Pulmonary artery endothelial cell (primary cell): ENCODE results near the gene PHLPP2. TPM values are rescaled to one million over a fixed set of nuclear protein-coding genes. Genes with fewer than 3 reads are reported as not detected.
"Not testable (repeated sequence)": the region's sequence is repeated elsewhere in the genome, so short reads cannot be mapped to it uniquely, and the experiment has no call there.

Experiments
- DNase-seq: peaks from one replicate; pipeline ENCODE4 v3.0.0-alpha.2; 2011; ENCODE audit warnings: low read depth, low spot score
- total RNA-seq: library from RNA; depleted of rRNA; stranded (reverse); fragments of >200 nt; gene quantifications from 2 replicates; pipeline ENCODE4 v1.2.3, GENCODE V29; 2014

PHLPP2 gene
- total RNA-seq, 1 donor from 2014 or later: 5.9 TPM

GRCh38 chr16:71625113-71625850, 99.2 kb downstream of the PHLPP2 start:
- no peak for DNase-seq

GRCh38 chr16:71623597-71623996, 100.9 kb downstream of the PHLPP2 start:
- no peak for DNase-seq

DNA sequence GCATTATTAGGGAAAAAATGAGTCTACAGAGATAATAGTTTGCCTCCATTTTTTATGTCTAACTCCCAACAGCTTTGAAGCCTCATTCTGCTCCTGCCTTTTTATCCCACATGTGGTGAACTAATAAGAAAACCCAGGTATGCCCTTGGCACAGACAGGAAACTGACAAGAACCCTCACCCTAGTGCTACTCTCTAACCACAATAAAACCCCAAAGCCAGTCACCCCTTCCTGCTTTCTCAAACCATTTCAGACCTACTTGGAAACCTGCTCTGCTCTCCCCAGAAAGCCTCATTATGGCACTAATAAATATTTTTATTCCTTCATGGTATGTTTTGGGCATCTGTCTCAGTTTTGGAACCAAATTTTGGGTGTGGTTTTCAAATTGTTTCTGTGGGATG, 102.4 kb downstream of the PHLPP2 start:
- no peak for DNase-seq

DNA sequence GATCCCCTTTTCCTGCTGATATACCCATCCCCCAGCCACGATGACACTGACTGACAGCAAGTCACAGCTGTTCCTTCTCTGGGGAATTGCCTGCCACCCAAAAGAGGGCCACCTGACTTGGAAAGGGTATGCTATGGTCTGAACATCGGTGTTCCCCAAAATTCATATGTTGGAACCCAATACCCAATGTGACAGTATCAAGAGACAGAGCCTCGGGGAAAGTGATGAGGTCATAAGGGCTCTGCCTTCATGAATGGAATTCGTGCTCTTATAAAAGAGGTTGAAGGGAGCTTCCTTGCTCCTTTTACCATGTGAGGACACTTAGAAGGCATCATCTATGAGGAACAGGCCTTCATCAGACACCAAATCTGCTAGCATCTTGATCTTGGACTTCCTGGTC, 106.1 kb downstream of the PHLPP2 start:
- no peak for DNase-seq

DNA sequence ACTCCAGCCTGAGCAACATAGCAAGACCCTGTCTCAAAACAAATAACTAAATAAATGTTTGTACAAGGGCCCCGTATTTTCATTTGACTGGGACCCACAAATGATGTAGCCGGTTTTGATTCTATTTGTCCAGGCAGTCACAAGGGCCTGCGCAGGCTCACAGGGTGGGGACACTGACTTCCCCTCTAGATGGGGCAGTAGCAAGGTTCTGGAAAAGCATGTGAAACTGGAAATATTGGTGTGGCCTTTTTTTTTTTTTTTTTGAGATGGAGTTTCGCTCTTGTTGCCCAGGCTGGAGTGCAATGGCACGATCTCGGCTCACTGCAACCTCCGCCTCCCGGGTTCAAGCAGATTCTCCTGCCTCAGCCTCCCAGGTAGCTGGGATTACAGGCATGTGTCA, 109.5 kb downstream of the PHLPP2 start:
- DNase-seq: not testable (repeated sequence)

- no peak for DNase-seq
Measured at GRCh38 chr16:71610936-71611871, 113.3 kb downstream of the PHLPP2 start.

- no peak for DNase-seq
Measured at GRCh38 chr16:71610447-71610846, 114.1 kb downstream of the PHLPP2 start.

DNA sequence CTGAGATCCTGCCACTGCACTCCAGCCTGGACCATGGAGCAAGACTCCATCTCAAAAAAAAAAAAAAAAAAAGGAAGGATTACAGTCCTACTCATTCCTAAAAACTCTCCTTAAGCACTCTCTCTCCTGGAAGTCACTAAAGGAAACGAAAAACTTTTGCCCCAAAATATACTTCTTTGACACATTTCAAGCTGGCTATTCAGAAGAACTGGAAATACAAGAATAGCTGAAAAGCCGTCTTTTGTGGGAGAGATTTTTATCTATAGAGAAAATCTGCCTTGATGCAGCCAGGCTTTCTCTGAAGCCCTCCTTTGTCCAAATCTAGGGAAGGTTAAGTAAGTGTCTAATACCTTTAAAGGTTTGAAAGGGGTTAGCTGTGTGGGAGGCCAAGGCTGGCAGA, 115.4 kb downstream of the PHLPP2 start:
- no peak for DNase-seq

DNA sequence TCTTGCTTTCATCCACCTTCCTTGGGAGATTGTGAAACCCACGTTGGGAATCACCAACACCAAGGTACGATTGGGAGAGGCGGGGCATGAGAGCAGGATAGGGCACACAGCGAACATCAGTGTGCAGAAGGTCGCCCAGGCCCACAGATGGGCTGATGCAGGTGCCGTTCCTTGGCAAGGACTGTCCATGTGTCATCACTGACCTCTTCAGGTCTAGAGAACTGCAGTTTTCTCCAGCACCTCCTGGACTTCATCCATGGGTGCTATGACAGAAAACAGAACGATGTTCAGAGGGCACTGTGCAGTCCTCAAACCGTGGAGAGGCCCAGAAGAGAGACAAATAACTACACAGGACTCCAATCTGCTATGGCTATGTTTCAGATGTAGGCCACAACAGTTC, 123.7 kb downstream of the PHLPP2 start:
- DNase-seq: no peak

DNA sequence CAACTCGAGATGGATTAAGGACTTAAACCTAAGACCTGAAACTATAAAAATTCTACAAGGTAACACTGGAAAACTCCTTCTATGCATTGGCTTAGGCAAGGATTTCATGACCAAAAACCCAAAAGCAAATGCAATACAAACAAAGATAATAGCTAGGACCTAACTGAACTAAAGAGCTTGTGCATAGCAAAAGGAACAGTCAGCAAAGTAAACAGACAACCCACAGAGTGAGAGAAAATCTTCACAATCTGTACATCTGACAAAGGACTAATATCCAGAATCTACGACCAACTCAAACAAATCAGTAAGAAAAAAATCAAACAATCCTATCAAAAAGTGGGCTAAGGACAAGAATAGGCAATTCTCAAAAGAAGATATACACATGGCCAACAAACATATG, 126.1 kb downstream of the PHLPP2 start:
- not testable (repeated sequence) for DNase-seq

DNA sequence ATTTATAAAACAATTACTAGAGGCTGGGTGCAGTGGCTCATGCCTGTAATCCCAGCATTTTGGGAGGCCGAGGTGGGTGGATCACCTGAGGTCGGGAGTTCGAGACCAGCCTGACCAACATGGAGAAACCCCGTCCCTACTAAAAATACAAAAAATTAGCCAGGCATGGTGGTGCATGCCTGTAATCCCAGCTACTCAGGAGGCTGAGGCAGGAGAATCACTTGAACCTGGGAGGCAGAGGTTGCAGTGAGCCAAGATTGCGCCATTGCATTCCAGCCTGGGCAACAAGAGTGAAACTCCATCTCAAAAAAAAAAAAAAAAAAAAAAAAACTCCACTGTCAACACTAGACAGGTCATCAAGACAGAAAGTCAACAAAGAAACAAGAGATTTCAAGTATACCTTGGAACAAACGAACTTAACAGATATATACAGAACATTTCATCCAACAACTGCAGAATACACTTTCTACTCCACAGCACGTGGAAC, 129.1 kb downstream of the PHLPP2 start:
- DNase-seq: not testable (repeated sequence)

Other genes starting within 250 kb of the PHLPP2 start
- 1.3 and 1.6 TPM in 2 replicates for gene ZNF19, start 235.4 kb downstream of the PHLPP2 start, total RNA-seq
- not detected in 2 replicates for gene CHST4, start 198.3 kb downstream of the PHLPP2 start, total RNA-seq
- gene TAT, start 147.6 kb downstream of the PHLPP2 start, total RNA-seq: not detected in 2 replicates
- not detected in 2 replicates for gene MARVELD3, start 98.5 kb downstream of the PHLPP2 start, total RNA-seq
- gene AP1G1, start 84.1 kb upstream of the PHLPP2 start, total RNA-seq: 44.6 and 62.2 TPM in 2 replicates
- gene ATXN1L, start 121.3 kb upstream of the PHLPP2 start, total RNA-seq: 14.1 and 17.0 TPM in 2 replicates
- gene ZNF821, start 159.5 kb upstream of the PHLPP2 start, total RNA-seq: 4.7 and 5.2 TPM in 2 replicates
- 136 and 207 TPM in 2 replicates for gene IST1, start 170.8 kb upstream of the PHLPP2 start, total RNA-seq